ENCODE data around the gene GCNA.
"Not testable (repeated sequence)": the region's sequence is repeated elsewhere in the genome, so short reads cannot be mapped to it uniquely, and the experiment has no call there.

GCNA gene

GRCh38 chrX:71637848-71638247 lies 59.6 kb downstream of the GCNA start:
- Histone ChIP-seq H3K36me3 (no peaks in the 10 kb centered on the region), H3K9me3 (ENCODE audit: severe bottlenecking) (no peaks in the 10 kb centered on the region), H3K27ac (no peak overlapping the region), H3K4me3 (ENCODE audit: low read depth, low read length) (no peak overlapping the region), H3K27me3 (ENCODE audit: insufficient read depth, low read depth, severe bottlenecking) (peaks cover under 1% of the 10 kb centered on the region)
- no peak for DNase-seq
- TF ChIP-seq CTCF (IDR thresholded peaks at IDR 0.05; ENCODE audit: low read depth, low read length), result no peak

- H3K4me3 ChIP-seq (ENCODE audit: low read depth, low read length), result no peak overlapping the region
- H3K27ac ChIP-seq, result no peak overlapping the region
Observed at GRCh38 chrX:71638409-71638808, 60.2 kb downstream of the GCNA start.

GRCh38 chrX:71640002-71640401 lies 61.8 kb downstream of the GCNA start:
- no peaks in the 10 kb centered on the region for H3K9me3 ChIP-seq (ENCODE audit: severe bottlenecking)
- H3K27me3 ChIP-seq (ENCODE audit: insufficient read depth, low read depth, severe bottlenecking), result no peaks in the 10 kb centered on the region
- no peak for DNase-seq
- no peak overlapping the region for H3K27ac ChIP-seq
- no peaks in the 10 kb centered on the region for H3K36me3 ChIP-seq
- no peak overlapping the region for H3K4me3 ChIP-seq (ENCODE audit: low read depth, low read length)
- TF ChIP-seq CTCF (IDR thresholded peaks at IDR 0.05; ENCODE audit: low read depth, low read length), result no peak

More at GRCh38 chrX:71638409-71638808, 60.2 kb downstream of the GCNA start:
- Histone ChIP-seq H3K27me3 (ENCODE audit: insufficient read depth, low read depth, severe bottlenecking) (no peaks in the 10 kb centered on the region), H3K9me3 (ENCODE audit: severe bottlenecking) (no peaks in the 10 kb centered on the region), H3K36me3 (no peaks in the 10 kb centered on the region)
- no peak for TF ChIP-seq CTCF (IDR thresholded peaks at IDR 0.05; ENCODE audit: low read depth, low read length)
- DNase-seq, result no peak

GRCh38 chrX:71644406-71644805 lies 66.2 kb downstream of the GCNA start:
- H3K27me3 ChIP-seq (ENCODE audit: insufficient read depth, low read depth, severe bottlenecking); DNase-seq; H3K4me3 ChIP-seq (ENCODE audit: low read depth, low read length); H3K9me3 ChIP-seq (ENCODE audit: severe bottlenecking); H3K36me3 ChIP-seq; H3K27ac ChIP-seq: not testable (repeated sequence)

GRCh38 chrX:71650333-71650969 lies 72.2 kb downstream of the GCNA start:
- Histone ChIP-seq H3K9me3 (ENCODE audit: severe bottlenecking) (peaks cover under 1% of the 10 kb centered on the region), H3K27me3 (ENCODE audit: insufficient read depth, low read depth, severe bottlenecking) (no peaks in the 10 kb centered on the region), H3K36me3 (no peaks in the 10 kb centered on the region), H3K4me3 (ENCODE audit: low read depth, low read length) (no peak overlapping the region), H3K27ac (no peak overlapping the region)
- TF ChIP-seq CTCF (IDR thresholded peaks at IDR 0.05; ENCODE audit: low read depth, low read length), result peak; percentile 62
- DNase-seq, result peak; percentile 29

- Histone ChIP-seq H3K27me3 (ENCODE audit: insufficient read depth, low read depth, severe bottlenecking) (no peaks in the 10 kb centered on the region), H3K9me3 (ENCODE audit: severe bottlenecking) (no peaks in the 10 kb centered on the region), H3K36me3 (no peaks in the 10 kb centered on the region), H3K4me3 (ENCODE audit: low read depth, low read length) (no peak overlapping the region), H3K27ac (no peak overlapping the region)
- peak; percentile 50 for DNase-seq
- TF ChIP-seq CTCF (IDR thresholded peaks at IDR 0.05; ENCODE audit: low read depth, low read length), result peak; percentile 66
Observed at GRCh38 chrX:71652405-71652804, 74.2 kb downstream of the GCNA start.
